Prostate gland (tissue), 2 donors: Measurements from ENCODE around the gene FGF12. TPM values are rescaled to one million over a fixed set of nuclear protein-coding genes. Genes with fewer than 3 reads are reported as not detected.
A peak's percentile ranks its signal among the peaks of the same experiment; 100 is the strongest.

Experiments
- DNase-seq: peaks from one replicate; pipeline ENCODE4 v3.0.0-alpha.2; 2019; ENCODE audit warnings: low spot score
- H3K27ac ChIP-seq, 2 donors: fragments of 200-600 bp; sonication (generic); 2 replicates each; pipeline ENCODE4 v1.5.1; 2017 to 2019
- H3K27me3 ChIP-seq: fragments of 200-600 bp; sonication (generic); replicated peaks from 2 replicates; pipeline ENCODE4 v1.5.1; 2019; ENCODE audit not compliant: insufficient read depth
- H3K36me3 ChIP-seq, 2 donors: fragments of 200-600 bp; sonication (generic); 1 replicate in 1 of 2; 2 replicates in 1 of 2; pipeline versions ENCODE4 v1.5.1 to v1.8.1; 2017 to 2019
- H3K4me1 ChIP-seq: fragments of 200-600 bp; sonication (generic); replicated peaks from 2 replicates; pipeline ENCODE4 v1.5.1; 2019
- H3K4me3 ChIP-seq, 2 donors: fragments of 200-600 bp; sonication (generic); 2 replicates each; pipeline ENCODE4 v1.5.1; 2017 to 2019
- H3K9me3 ChIP-seq: fragments of 200-600 bp; sonication (generic); 2 replicates; pipeline ENCODE4 v1.5.1; 2017
- CTCF ChIP-seq, 4 experiments: fragments of 200-600 bp in 2 of 4; fragments of 450-650 bp in 2 of 4; sonication (generic) in 2 of 4; IDR thresholded peaks; 1 replicate in 3 of 4; 2 replicates in 1 of 4; pipeline ENCODE4 v1.5.1; 2016 to 2019; ENCODE audit warnings: antibody characterized with exemption in 4 of 4, mild to moderate bottlenecking in 2 of 4, moderate library complexity in 2 of 4
- POLR2A ChIP-seq: fragments of 450-650 bp; IDR thresholded peaks from one replicate; pipeline ENCODE4 v1.6.1; 2016; ENCODE audit warnings: antibody characterized with exemption, mild to moderate bottlenecking
- POLR2AphosphoS5 ChIP-seq: sonication (generic); formaldehyde crosslinking; IDR thresholded peaks from one replicate; pipeline ENCODE4 v1.6.1; 2017; ENCODE audit warnings: antibody characterized with exemption
- WGBS: methylation state at CpG from one replicate; pipeline ENCODE4 v1.1.5; 2018; 5-methylcytosine and 5-hydroxymethylcytosine counted together
- intact Hi-C: fragments of 100-400 bp; cut with DNase I; formaldehyde crosslinking; loops from one replicate; pipeline ENCODE4 v1.14.2; 2022
- total RNA-seq, 2 donors: library from RNA; depleted of rRNA; stranded (reverse); fragments of >200 nt; gene quantifications; one replicate each; pipeline ENCODE4 v1.1.0, GENCODE V29; 2016

FGF12 gene
- total RNA-seq, 2 donors from 2014 or later: 2.4 to 5.7 TPM

DNA sequence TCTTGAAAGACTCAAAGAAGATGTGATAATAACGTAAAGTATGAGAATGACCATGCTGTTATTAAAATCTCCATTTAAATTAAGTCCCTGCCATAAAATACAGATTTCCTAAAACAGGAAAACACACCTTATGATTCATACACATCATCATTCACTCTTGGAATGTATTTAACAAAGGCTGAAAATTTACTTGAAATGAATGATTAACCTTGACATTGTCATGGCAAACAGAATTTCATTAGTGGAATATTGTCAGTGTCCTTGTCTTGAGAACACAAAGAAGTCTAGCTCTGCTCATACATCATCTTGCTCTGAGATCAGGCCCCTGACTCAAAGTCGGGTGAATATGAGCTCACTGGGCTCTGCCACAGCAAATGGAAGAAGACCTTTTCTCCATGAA, 313.9 kb downstream of the FGF12 start:
- intact Hi-C loops: no loop called here
- TF ChIP-seq POLR2AphosphoS5: no peak
- no peak for TF ChIP-seq POLR2A
- no peak for TF ChIP-seq CTCF (IDR thresholded peaks at IDR 0.05)
- H3K4me3 ChIP-seq: no peak overlapping the region
- no peaks in the 10 kb centered on the region for H3K9me3 ChIP-seq
- H3K4me1 ChIP-seq: no peaks in the 10 kb centered on the region
- H3K27me3 ChIP-seq: peaks cover 7% of the 10 kb centered on the region
- WGBS: 83% methylated on average over 2 of the region's 2 CpGs
- no peaks in the 10 kb centered on the region for H3K36me3 ChIP-seq
- no peak for DNase-seq
- no peak overlapping the region for H3K27ac ChIP-seq

- intact Hi-C loops: no loop called here
- H3K9me3 ChIP-seq: no peaks in the 10 kb centered on the region
- peaks cover 8% of the 10 kb centered on the region for H3K27me3 ChIP-seq
- TF ChIP-seq CTCF (IDR thresholded peaks at IDR 0.05): no peak
- TF ChIP-seq POLR2A: no peak
- no peak for TF ChIP-seq POLR2AphosphoS5
- no peak for DNase-seq
- H3K27ac ChIP-seq: no peak overlapping the region
- 86% methylated on average over 5 of the region's 5 CpGs for WGBS
- no peaks in the 10 kb centered on the region for H3K4me1 ChIP-seq
- no peak overlapping the region for H3K4me3 ChIP-seq
- no peaks in the 10 kb centered on the region for H3K36me3 ChIP-seq
Observed at GRCh38 chr3:192410684-192410960, 316.7 kb downstream of the FGF12 start.

GRCh38 chr3:192409838-192410683, 317.3 kb downstream of the FGF12 start:
- Histone ChIP-seq H3K36me3 (no peaks in the 10 kb centered on the region), H3K4me1 (no peaks in the 10 kb centered on the region), H3K9me3 (no peaks in the 10 kb centered on the region), H3K27ac (no peak overlapping the region), H3K27me3 (peaks cover 8% of the 10 kb centered on the region), H3K4me3 (peak overlapping the region; percentile 32 to 42)
- 3% methylated on average over 18 of the region's 53 CpGs for WGBS
- DNase-seq: no peak
- no peak for TF ChIP-seq POLR2A
- TF ChIP-seq CTCF (IDR thresholded peaks at IDR 0.05): no peak
- TF ChIP-seq POLR2AphosphoS5: no peak
- intact Hi-C loops: no loop called here

DNA sequence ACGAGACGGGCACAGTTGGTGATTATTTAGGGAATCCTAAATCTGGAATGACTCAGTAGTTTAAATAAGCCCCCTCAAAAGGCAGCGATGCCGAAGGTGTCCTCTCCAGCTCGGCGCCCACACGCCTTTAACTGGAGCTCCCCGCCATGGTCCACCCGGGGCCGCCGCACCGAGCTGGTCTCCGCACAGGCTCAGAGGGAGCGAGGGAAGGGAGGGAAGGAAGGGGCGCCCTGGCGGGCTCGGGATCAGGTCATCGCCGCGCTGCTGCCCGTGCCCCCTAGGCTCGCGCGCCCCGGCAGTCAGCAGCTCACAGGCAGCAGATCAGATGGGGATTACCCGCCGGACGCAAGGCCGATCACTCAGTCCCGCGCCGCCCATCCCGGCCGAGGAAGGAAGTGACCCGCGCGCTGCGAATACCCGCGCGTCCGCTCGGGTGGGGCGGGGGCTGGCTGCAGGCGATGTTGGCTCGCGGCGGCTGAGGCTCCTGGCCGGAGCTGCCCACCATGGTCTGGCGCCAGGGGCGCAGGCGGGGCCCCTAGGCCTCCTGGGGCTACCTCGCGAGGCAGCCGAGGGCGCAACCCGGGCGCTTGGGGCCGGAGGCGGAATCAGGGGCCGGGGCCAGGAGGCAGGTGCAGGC, 318.0 kb downstream of the FGF12 start:
- intact Hi-C loops: no loop called here
- WGBS: under 1% methylated on average over 35 of the region's 61 CpGs

More for the DNA sequence above, 318.0 kb downstream of the FGF12 start:
- Histone ChIP-seq H3K27ac (no peak overlapping the region), H3K4me3 (peak overlapping the region; percentile 32 to 42), H3K36me3 (no peaks in the 10 kb centered on the region), H3K9me3 (no peaks in the 10 kb centered on the region), H3K27me3 (peaks cover 8% of the 10 kb centered on the region), H3K4me1 (no peaks in the 10 kb centered on the region)
- TF ChIP-seq CTCF (IDR thresholded peaks at IDR 0.05): no peak
- no peak for TF ChIP-seq POLR2A
- no peak for TF ChIP-seq POLR2AphosphoS5
- DNase-seq: no peak
